NCI-H128 (cell line): ENCODE data around the gene MGAT5.

ENCODE experiments used
- DNase-seq: peaks from one replicate; lab custom pipeline; 2025; ENCODE audit not compliant: unreplicated experiment; lab: John Stamatoyannopoulos, UW

MGAT5 gene

GRCh38 chr2:134230885-134231284 lies 23.0 kb upstream of the MGAT5 start:
- DNase-seq: no peak

GRCh38 chr2:134231301-134231964 lies 22.4 kb upstream of the MGAT5 start:
- DNase-seq: no peak

- DNase-seq: no peak
Measured at GRCh38 chr2:134231965-134232340, 21.9 kb upstream of the MGAT5 start.

DNA sequence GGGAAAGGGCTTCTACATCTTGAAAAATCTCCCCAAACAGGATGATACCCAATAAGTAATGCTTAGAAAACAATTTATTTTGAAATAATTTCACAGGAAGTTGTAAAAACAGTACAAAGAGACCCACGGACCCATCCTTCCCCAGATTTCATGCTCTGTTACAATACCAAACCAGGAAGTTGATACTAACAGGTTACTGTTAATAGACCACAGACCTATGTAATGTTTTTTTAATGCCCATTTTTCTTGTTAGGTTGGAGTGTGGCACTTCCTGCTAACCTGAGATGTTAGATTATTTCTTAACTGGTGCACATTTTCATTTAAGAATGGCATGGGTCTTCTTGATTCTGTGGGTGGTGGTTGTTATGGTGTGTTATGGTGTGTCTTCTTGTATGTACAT lies 21.4 kb upstream of the MGAT5 start:
- no peak for DNase-seq

DNA sequence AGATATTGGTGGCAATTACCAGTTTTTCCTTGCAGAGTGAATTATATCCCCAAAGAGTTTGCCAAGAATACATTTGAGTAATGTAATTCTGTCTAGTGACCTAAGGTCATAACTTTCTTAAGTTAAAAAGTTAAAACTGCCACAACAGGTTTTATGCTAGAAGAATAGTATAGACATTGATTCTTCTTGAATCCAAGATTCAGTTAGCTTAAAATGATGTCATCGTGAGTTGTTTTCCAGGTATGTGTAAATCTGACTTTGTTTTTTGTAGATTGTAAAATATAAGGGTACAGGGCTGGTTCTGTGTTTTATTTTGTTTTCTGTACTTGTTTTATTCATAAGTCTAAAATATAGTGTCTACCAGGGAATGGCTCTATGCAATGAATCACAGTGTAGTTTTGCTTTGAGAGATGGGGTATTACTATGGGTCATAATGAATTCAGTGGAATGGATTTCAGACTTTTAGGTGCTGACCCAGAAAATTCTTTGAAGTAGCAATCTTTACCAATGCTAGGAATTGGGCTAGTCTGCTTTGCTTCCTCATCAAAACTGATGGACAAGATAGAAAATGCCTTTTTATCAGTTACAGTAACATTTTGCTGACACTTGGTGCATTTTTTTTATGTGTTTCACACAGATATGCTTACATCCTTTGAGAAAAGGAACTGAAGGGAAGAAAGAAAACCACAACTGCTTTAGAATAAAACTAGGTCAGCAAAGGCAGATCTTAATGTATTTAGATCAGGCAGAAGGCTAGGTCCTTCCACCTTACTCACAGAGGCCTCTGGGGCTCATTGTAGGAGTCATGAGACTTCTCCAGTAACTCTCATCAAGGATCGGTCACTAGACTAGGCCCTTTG lies 20.8 kb upstream of the MGAT5 start:
- no peak for DNase-seq

DNA sequence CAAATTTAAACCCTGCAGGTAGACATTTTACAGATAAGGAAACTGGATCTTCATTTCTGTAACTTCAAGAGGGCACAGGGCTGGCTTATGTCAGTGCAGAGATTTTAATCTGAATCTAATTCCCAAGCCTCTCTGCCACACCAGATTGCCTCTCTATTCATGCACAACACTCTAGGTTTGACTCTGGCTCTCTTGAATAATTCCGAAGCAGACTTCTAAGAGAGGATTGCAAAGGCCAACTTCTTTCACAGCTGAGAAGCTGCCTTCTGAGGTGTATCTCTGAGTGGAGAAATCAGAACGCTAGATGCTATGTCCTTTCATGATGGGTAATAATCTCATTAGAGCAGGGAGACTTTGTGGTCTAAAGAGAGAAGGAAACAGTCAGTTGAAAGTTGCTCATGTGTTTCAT lies 20.1 kb upstream of the MGAT5 start:
- no peak for DNase-seq

GRCh38 chr2:134234535-134234934 lies 19.3 kb upstream of the MGAT5 start:
- DNase-seq: no peak

DNA sequence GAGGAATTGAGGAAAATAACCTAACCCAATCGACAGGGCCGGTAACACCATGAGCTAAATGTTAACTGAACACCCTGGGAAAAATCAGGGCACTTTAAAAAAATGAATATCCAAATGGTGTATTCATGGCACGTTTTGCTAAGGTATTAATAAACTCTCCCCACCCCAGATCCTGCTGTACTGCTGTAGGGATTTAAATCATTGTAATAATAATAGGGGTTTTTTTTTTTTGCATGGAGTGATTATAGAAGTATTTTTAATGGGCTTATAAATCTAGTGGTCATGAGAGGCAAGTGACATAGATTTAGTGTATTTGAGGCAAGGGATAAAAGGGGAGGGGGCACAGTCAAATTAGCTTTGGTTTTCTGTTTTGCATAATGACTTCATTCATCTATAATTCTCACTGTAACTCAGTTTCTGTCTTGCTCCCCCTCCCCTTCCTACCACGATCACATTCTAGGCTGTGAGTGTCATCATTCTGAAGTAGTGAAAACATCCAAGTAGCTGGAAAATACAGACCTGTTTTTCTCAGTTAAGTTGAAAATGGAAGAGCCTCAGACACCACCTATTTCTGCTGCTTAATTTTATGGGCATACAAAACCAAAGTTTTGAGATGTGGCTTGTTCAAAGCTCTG lies 18.2 kb upstream of the MGAT5 start:
- DNase-seq: no peak

DNA sequence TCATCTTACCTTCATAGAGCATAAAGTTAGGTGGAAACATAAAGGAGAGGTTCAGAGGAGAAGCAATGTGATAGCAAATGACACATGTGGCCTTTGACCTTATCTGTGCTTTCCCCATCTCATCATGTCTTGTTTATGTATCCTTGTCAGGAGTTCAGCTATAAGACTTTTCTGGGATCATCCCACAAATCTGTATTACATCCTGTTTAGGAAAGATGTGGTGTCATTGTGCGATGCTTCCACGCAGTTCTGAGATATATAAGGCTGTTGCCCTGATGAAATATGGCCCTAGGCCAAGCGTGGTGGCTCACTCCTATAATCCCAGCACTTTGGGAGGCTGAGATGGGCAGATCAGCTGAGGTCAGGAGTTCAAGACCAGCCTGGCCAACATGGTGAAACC lies 15.5 kb upstream of the MGAT5 start:
- no peak for DNase-seq

DNA sequence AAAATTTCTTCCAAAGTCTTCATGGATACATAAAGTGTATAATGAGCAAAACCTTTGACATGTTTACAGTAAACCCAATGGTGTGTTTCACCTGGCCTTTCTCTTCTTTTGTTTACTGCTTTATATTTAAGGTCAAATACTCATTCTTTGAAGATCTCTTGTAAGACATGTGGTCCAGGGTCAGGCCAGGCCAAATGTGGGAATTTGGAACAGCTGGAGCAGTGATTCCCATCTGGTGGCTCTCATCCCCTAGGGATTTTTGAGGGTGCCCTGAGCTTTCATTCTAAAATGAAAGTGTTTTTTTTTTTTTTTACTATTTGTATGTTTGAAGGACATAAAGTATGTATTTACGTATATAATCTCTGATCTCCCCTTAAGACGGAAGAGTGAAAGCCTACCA lies 13.8 kb upstream of the MGAT5 start:
- DNase-seq: no peak

DNA sequence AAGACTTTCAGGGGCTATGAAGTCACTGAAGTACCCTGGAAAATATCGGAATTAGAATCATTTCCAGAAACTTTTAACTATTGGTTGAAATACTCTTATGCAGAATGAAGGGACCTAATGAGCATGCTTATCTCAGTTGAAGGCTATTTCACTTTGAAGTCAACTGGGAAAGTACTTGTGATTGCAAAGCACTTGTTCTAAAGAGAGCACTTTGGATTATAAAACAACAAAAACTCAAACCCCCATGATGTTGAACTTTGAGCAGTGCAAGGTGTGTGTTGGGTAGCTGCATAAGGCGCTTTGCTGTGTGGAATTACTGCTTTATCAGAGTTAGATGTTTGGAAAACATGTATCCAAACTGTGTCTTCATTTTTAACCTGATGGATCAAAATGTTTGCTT lies 12.0 kb upstream of the MGAT5 start:
- no peak for DNase-seq

DNA sequence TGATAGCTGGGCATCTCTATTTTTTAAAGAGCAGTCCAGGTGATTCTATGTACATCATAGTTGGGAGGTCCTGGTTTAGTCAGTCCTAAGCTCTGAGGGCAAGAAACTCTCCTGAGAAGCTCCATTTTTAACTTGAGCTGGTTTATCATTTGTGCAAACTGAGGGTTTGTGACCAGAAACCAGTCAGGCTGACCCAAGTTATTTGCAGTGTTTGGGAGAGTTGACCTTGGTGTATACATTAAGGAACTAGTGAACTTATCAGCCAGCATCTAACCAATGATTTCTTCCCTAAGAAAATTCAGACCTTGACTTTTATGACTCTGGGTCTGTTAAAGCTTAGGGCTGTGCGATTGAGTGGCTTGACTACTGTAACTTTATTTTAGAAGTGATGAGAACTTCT lies 10.6 kb upstream of the MGAT5 start:
- DNase-seq: no peak

GRCh38 chr2:134244086-134244485 lies 9.8 kb upstream of the MGAT5 start:
- DNase-seq: no peak

DNA sequence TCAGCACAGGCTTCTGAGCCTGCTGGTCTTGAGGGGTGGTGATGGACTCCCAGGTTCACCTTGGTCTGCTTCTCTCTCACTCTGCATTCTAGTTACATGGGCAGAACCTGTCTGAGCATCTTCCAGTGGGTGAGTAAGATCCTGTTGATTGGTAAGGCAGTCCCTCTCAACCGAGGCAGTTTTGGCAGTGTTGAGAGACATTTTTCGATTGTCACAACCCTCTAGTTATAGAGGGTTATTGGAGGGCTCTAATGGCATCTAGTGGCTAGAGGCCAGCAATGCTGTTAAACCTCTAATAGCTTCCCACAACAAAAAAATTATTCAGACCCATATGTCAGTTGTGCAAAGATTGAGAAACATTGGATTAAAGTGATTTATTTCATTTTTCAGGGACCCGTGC lies 9.3 kb upstream of the MGAT5 start:
- no peak for DNase-seq

DNA sequence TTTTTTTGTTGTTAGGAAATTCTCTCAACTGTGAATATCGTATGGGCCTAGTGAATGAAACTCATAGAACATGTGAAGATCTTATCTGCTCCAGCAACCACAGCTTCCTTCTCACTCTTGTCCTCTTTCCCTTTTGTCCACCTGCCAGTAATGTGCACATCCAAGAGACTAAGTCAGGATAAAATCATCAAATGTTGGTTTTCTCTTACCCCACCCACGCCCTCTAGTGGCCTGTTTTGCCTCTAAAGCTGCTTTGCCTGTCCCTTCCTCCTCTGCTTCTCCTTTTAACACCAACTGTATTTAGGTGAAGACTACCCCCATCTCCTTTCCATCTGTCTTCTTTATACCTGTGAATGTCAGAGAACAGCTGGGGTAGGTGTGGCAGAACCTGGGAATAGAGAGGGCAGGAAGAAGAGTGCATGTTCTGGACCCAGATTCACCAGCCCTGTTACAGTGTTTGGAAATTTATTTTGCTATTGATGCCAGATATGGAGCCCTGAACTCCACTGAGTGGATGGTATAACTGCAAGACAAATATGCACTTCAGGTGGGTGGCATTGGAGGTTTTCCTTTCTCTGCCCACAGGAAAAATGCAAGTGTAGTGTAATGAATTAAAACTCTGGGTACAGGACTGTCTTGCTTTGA lies 8.4 kb upstream of the MGAT5 start:
- no peak for DNase-seq

GRCh38 chr2:134246154-134246874 lies 7.6 kb upstream of the MGAT5 start:
- DNase-seq: no peak

- no peak for DNase-seq
Measured at GRCh38 chr2:134247679-134248078, 6.2 kb upstream of the MGAT5 start.

GRCh38 chr2:134248913-134249312 lies 5.0 kb upstream of the MGAT5 start:
- DNase-seq: no peak

DNA sequence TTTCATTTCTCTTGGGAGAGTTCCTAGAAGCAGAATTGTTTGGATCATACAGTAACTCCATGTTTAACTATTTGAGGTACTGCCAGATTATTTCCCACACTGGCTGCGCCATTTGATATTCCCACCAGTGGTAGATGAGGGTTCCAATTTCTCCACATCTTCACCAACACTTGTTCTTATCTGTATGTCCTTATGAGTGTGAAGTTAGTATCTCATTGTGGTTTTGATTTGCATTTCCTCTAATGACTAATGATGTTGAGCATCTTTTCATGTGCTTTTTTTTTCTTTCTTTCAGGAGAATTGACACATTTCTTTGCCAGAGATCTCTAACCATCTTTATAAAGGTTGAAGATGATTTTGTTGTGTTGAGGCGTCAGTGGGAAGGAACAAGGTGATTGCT lies 4.1 kb upstream of the MGAT5 start:
- DNase-seq: no peak

DNA sequence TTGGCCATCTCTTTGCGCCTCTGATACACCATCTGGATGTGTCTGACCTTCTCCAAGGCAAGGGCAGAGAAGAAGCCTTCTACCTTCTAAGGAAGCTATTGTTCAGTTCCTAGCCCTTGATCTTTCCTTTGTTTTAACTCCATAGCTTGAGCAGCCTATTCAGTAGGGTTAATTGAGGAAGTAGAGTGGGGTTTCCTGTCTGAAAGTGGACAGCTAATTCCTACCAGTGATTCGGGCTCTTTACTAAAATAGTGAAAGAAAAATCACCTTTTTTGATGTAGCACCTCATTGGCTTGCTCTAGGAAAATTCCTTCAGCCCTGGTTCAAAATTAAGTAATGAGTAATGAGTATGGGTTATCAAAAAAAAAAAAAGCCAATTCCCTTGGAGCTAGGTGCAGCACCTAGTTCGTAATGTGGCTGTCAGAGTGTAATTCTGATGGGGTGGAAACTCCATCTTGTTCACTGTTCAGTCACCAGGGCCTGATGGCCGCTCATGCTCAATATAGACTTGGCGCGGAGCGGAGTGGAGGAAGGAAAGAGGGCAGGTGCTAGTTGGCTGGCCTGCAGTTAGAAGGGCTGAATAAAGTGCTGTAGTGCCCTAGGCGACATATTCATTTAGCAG lies 2.9 kb upstream of the MGAT5 start:
- DNase-seq: no peak
